HEK293 (cell line): ENCODE results near the gene CHST5.

Experiments
- CTCF ChIA-PET: fragments of 350-600 bp; formaldehyde crosslinking; extraction: SDS; loops from one replicate; lab custom pipeline; 2021; ENCODE audit warnings: antibody characterized with exemption; lab: Yijun Ruan, JAX
- POLR2A ChIA-PET: fragments of 300-600 bp; formaldehyde crosslinking; extraction: SDS; loops from one replicate; lab custom pipeline; 2020; ENCODE audit warnings: antibody characterized with exemption, inconsistent platforms; lab: Yijun Ruan, JAX
- H3K27ac ChIP-seq: fragments of 200-500 bp; sonication (Bioruptor generic); 2 replicates; pipeline ENCODE4 v1.5.1; 2014; ENCODE audit warnings: low read depth, low read length, control low read depth, inconsistent platforms; ENCODE audit errors: extremely low read depth
- H3K36me3 ChIP-seq, 2 experiments: fragments of 200-500 bp in 1 of 2; sonication (Bioruptor generic) in 1 of 2; 1 replicate in 1 of 2; 2 replicates in 1 of 2; pipeline ENCODE4 v1.5.1; 2014 to 2017; ENCODE audit warnings: inconsistent platforms in 2 of 2, low read length in 2 of 2; ENCODE audit not compliant: control insufficient read depth in 2 of 2, insufficient read depth in 1 of 2
- H3K4me1 ChIP-seq: fragments of 200-500 bp; sonication (Bioruptor generic); 2 replicates; pipeline ENCODE4 v1.5.1; 2014; ENCODE audit warnings: mild to moderate bottlenecking, low read length, inconsistent platforms; ENCODE audit not compliant: control insufficient read depth, insufficient read depth
- H3K4me3 ChIP-seq: 2 replicates; pipeline ENCODE4 v1.5.1; 2011; ENCODE audit warnings: low read depth, mild to moderate bottlenecking, control low read depth, low read length, moderate library complexity
- H3K9me3 ChIP-seq: fragments of 200-500 bp; sonication (Bioruptor generic); 2 replicates; pipeline ENCODE4 v1.5.1; 2014; ENCODE audit warnings: low read depth, low read length, inconsistent platforms; ENCODE audit not compliant: control insufficient read depth, insufficient read depth
- BCL6B ChIP-seq: fragments of 450-650 bp; formaldehyde crosslinking; IDR thresholded peaks from 2 replicates; pipeline ENCODE4 v1.5.1; 2017; ENCODE audit warnings: missing biosample characterization, missing genetic modification characterization
- HIC1 ChIP-seq: fragments of 450-650 bp; formaldehyde crosslinking; IDR thresholded peaks from 2 replicates; pipeline ENCODE4 v1.5.1; 2016; ENCODE audit warnings: missing biosample characterization, missing genetic modification characterization
- OSR2 ChIP-seq: fragments of 450-650 bp; formaldehyde crosslinking; IDR thresholded peaks from 2 replicates; pipeline ENCODE4 v1.5.1; 2016; ENCODE audit warnings: missing biosample characterization, missing genetic modification characterization
- PATZ1 ChIP-seq: fragments of 450-650 bp; formaldehyde crosslinking; IDR thresholded peaks from 2 replicates; pipeline ENCODE4 v1.5.1; 2016; ENCODE audit warnings: missing biosample characterization, missing genetic modification characterization
- RBAK ChIP-seq: fragments of 450-650 bp; formaldehyde crosslinking; IDR thresholded peaks from 2 replicates; pipeline ENCODE4 v1.5.1; 2016; ENCODE audit warnings: missing biosample characterization, missing genetic modification characterization
- SP2 ChIP-seq: fragments of 450-650 bp; formaldehyde crosslinking; IDR thresholded peaks from 2 replicates; pipeline ENCODE4 v1.5.1; 2016; ENCODE audit warnings: missing biosample characterization, missing genetic modification characterization
- TCF7L2 ChIP-seq: IDR thresholded peaks from 2 replicates; pipeline ENCODE4 v1.6.1; 2011; ENCODE audit warnings: low read depth, mild to moderate bottlenecking, inconsistent platforms, low read length, moderate library complexity, borderline replicate concordance
- ZBTB6 ChIP-seq: fragments of 450-650 bp; formaldehyde crosslinking; IDR thresholded peaks from 2 replicates; pipeline ENCODE4 v1.5.1; 2017; ENCODE audit warnings: missing biosample characterization, missing genetic modification characterization
- ZIC2 ChIP-seq: fragments of 450-650 bp; formaldehyde crosslinking; IDR thresholded peaks from 2 replicates; pipeline ENCODE4 v1.5.1; 2016; ENCODE audit warnings: missing biosample characterization, missing genetic modification characterization
- ZNF121 ChIP-seq: fragments of 450-650 bp; formaldehyde crosslinking; IDR thresholded peaks from 2 replicates; pipeline ENCODE4 v1.5.1; 2016; ENCODE audit warnings: missing biosample characterization, missing genetic modification characterization
- ZNF138 ChIP-seq: fragments of 450-650 bp; formaldehyde crosslinking; IDR thresholded peaks from 2 replicates; pipeline ENCODE4 v1.5.1; 2016; ENCODE audit warnings: missing biosample characterization, missing genetic modification characterization, borderline replicate concordance
- ZNF148 ChIP-seq: fragments of 450-650 bp; formaldehyde crosslinking; IDR thresholded peaks from 2 replicates; pipeline ENCODE4 v1.5.0; 2017; ENCODE audit warnings: missing biosample characterization, missing genetic modification characterization, borderline replicate concordance
- ZNF16 ChIP-seq: fragments of 450-650 bp; formaldehyde crosslinking; IDR thresholded peaks from 2 replicates; pipeline ENCODE4 v1.5.1; 2016; ENCODE audit warnings: low read depth, missing biosample characterization, missing genetic modification characterization
- ZNF175 ChIP-seq: fragments of 450-650 bp; formaldehyde crosslinking; IDR thresholded peaks from 2 replicates; pipeline ENCODE4 v1.5.1; 2016; ENCODE audit warnings: missing biosample characterization, missing genetic modification characterization
- ZNF202 ChIP-seq: fragments of 450-650 bp; formaldehyde crosslinking; IDR thresholded peaks from 2 replicates; pipeline ENCODE4 v1.5.1; 2016; ENCODE audit warnings: missing biosample characterization, missing genetic modification characterization, borderline replicate concordance
- ZNF23 ChIP-seq: fragments of 450-650 bp; formaldehyde crosslinking; IDR thresholded peaks from 2 replicates; pipeline ENCODE4 v1.5.1; 2016; ENCODE audit warnings: missing biosample characterization, missing genetic modification characterization, borderline replicate concordance
- ZNF248 ChIP-seq: fragments of 450-650 bp; formaldehyde crosslinking; IDR thresholded peaks from 2 replicates; pipeline ENCODE4 v1.5.1; 2017; ENCODE audit warnings: missing biosample characterization, missing genetic modification characterization
- ZNF292 ChIP-seq: fragments of 450-650 bp; formaldehyde crosslinking; IDR thresholded peaks from 2 replicates; pipeline ENCODE4 v1.5.1; 2016; ENCODE audit warnings: low read depth, missing biosample characterization, missing genetic modification characterization, borderline replicate concordance
- ZNF350 ChIP-seq: fragments of 450-650 bp; formaldehyde crosslinking; IDR thresholded peaks from 2 replicates; pipeline ENCODE4 v1.5.0; 2017; ENCODE audit warnings: missing biosample characterization, mild to moderate bottlenecking, missing genetic modification characterization
- ZNF426 ChIP-seq: fragments of 450-650 bp; formaldehyde crosslinking; IDR thresholded peaks from 2 replicates; pipeline ENCODE4 v1.5.1; 2017; ENCODE audit warnings: missing biosample characterization, missing genetic modification characterization, mild to moderate bottlenecking, inconsistent platforms, moderate library complexity
- ZNF571 ChIP-seq: fragments of 450-650 bp; formaldehyde crosslinking; IDR thresholded peaks from 2 replicates; pipeline ENCODE4 v1.5.0; 2017; ENCODE audit warnings: missing biosample characterization, missing genetic modification characterization
- ZNF610 ChIP-seq: fragments of 450-650 bp; formaldehyde crosslinking; IDR thresholded peaks from 2 replicates; pipeline ENCODE4 v1.5.1; 2016; ENCODE audit warnings: missing biosample characterization, missing genetic modification characterization, borderline replicate concordance
- ZNF664 ChIP-seq: fragments of 450-650 bp; formaldehyde crosslinking; IDR thresholded peaks from 2 replicates; pipeline ENCODE4 v1.5.1; 2016; ENCODE audit warnings: missing biosample characterization, missing genetic modification characterization
- ZNF677 ChIP-seq: fragments of 450-650 bp; IDR thresholded peaks from 2 replicates; pipeline ENCODE4 v1.5.0; 2018; ENCODE audit warnings: missing biosample characterization, mild to moderate bottlenecking, missing genetic modification characterization, moderate library complexity
- ZNF747 ChIP-seq: fragments of 450-650 bp; formaldehyde crosslinking; IDR thresholded peaks from 2 replicates; pipeline ENCODE4 v1.5.1; 2016; ENCODE audit warnings: missing biosample characterization, missing genetic modification characterization
- ZXDB ChIP-seq: fragments of 450-650 bp; formaldehyde crosslinking; IDR thresholded peaks from 2 replicates; pipeline ENCODE4 v1.5.1; 2016; ENCODE audit warnings: missing biosample characterization, missing genetic modification characterization

CHST5 gene

GRCh38 chr16:75482434-75483205 is 53.3 kb downstream of the CHST5 start (continued):
- TF ChIP-seq BCL6B (tag by site-specific recombination), result no peak

GRCh38 chr16:75481475-75481874 is 54.4 kb downstream of the CHST5 start:
- H3K4me3 ChIP-seq, result no peak overlapping the region
- no peak overlapping the region for H3K27ac ChIP-seq
- ChIA-PET CTCF (interaction anchor here (0.6 to 1.6 kb wide), 5 partner anchors 9 to 248 kb away, joined by 3 to 4 read pairs (median 4); no protein-coding TSS in a partner anchor), POLR2A (no interaction called here)
- H3K9me3 ChIP-seq, result no peaks in the 10 kb centered on the region
- no peaks in the 10 kb centered on the region for H3K4me1 ChIP-seq
- H3K36me3 ChIP-seq, result peaks cover 0 to 5% of the 10 kb centered on the region in 2 experiments; a peak in 1 of 3 replicates
- TF ChIP-seq PATZ1 (no peak), ZNF248 (tag by site-specific recombination) (no peak), ZNF175 (tag by site-specific recombination) (no peak), ZBTB6 (tag by site-specific recombination) (peak; percentile 67; the same call in 1 of the 2 replicates), OSR2 (no peak), RBAK (tag by site-specific recombination) (no peak), ZNF292 (no peak), TCF7L2 (no peak), ZNF23 (no peak), HIC1 (tag by site-specific recombination) (no peak), ZNF350 (tag by site-specific recombination) (no peak), ZNF747 (tag by site-specific recombination) (no peak), ZNF664 (peak; percentile 66; the same call in 1 of the 2 replicates), ZIC2 (tag by site-specific recombination) (peak; percentile 30; the same call in 1 of the 2 replicates), ZNF426 (tag by site-specific recombination) (no peak), ZNF121 (tag by site-specific recombination) (peak; percentile 90), ZNF677 (no peak), ZNF16 (tag by site-specific recombination) (no peak), ZNF610 (no peak), ZXDB (tag by site-specific recombination) (no peak), ZNF138 (no peak), ZNF148 (tag by site-specific recombination) (no peak), ZNF202 (tag by site-specific recombination) (no peak), SP2 (tag by site-specific recombination) (no peak), ZNF571 (tag by site-specific recombination) (no peak)
